GM21786 (cell line): ENCODE measurements around the gene HES7.
A peak's percentile ranks its signal among the peaks of the same experiment; 100 is the strongest.
"Not testable (repeated sequence)": the region's sequence is repeated elsewhere in the genome, so short reads cannot be mapped to it uniquely, and the experiment has no call there.

Source experiments
- ATAC-seq: cut with Tn5 transposase; IDR thresholded peaks from one replicate; pipeline ENCODE4 v1.9.1; 2021; ENCODE audit not compliant: unreplicated experiment

HES7 gene

GRCh38 chr17:8124350-8125153 lies 646 bp upstream of the HES7 start:
- ATAC-seq = no peak

GRCh38 chr17:8122924-8123694 lies 797 bp downstream of the HES7 start:
- no peak for ATAC-seq

DNA sequence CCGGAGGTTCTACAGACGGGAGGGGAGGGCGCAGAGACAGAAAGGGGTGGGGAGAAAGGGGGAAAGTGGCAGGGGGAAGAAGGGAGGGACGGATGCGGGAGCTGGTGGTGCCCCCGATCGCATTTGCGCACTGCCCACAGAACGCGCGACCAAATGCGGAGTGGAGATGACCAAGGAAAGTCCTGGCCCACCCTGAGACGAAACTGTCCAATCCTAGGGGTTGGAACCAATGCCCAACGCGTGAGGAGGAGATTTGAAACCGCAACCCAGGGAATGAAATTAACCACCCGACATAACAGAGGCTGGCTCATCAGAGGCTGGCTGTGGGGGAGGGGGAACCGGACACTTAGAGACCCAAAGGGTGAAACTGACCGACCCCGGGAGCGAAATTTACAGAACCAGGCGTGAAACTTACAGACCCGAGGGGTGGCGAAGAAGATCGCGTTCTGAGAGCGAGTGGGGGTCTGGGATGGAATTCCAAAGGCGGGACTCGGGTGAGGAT lies 1.4 kb downstream of the HES7 start:
- no peak for ATAC-seq

GRCh38 chr17:8121681-8122421 lies 2.1 kb downstream of the HES7 start:
- ATAC-seq = peak; percentile 28

DNA sequence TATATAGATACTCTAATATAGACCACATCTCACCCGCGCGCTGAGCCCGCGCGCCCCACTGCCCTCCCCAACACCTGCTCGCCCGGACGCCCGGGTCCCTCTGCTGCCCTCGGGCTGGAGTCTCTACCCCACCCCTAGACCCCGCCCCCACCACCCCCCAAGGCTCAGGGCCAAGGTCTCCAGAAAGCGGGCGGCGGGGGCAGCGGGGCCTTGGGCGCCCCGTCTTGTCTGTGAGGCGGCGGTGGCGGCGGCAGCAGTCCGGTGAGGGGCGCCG lies 2.6 kb downstream of the HES7 start:
- no peak for ATAC-seq

GRCh38 chr17:8120520-8121406 lies 3.1 kb downstream of the HES7 start:
- no peak for ATAC-seq

DNA sequence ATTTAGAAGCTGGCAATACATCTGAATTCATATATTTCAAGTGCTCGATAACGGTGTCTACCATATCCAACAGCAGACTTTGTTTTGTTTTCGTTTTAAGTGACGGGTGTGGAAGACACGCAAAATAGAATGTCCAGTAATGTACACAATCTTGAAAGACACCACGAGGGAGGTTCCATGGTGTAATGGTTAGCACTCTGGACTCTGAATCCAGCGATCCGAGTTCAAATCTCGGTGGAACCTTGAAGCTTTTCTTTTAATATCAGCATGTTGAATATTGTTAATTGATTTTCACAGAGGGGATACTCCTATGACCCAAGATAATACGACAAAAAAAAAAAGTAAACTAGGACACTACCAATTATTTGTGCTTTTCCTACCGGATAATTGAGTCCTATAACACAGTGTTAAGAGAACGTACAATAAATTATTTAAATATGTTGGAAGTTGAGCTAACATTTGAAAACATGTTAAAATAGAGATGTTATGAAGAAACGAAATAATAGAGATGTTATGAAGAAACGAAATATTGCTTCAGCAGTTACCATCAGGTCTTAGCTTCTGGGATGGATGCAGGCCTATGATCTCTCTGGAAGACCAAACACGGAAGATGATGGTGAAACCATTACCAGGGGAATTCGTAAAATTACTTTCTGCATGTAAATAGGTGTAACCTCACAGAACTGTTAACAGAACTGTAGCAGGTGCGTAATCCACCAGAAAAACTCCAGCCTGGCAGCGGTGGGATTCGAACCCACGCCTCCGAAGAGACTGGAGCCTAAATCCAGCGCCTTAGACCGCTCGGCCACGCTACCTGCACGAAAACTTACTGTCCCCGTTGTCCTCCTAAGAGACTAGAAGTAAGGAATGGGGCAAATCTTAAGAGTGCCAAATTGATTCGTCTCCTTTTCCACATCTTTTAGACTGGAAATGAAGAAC lies 4.1 kb downstream of the HES7 start:
- no peak for ATAC-seq

DNA sequence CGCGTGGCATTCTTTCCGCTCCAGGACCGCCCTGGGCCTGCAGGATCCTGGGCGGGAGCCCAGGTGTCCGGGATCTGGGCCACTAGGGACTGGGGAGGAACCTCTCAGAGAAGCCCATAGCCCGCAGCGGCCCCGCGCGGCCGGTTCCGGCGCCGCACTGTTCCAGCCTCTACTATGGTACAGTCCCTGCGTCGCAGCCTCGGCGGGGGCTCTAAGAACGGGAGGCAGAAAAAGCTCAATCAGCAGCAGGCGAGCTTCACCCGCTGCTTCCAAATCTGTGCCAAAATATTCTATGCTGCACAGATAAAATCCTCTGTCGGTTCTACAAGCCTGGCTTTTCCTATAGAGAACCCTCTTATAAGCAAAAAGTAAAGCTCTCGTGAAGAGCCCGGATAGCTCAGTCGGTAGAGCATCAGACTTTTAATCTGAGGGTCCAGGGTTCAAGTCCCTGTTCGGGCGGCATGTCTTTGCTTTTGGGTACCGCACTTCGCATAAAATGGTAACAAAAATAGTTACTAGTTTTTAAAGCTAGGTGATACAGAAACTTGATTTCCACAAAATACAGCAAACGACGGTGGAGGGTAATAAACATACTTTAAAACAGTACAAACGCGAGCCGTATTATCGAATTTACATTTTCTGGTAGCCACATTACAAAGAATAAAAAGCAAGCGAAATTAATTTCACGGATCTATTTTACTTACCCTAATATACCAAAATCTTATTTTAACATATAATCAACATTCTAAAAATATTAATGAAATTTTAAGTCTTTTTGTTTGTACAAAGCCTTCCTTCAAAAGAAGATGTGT lies 4.9 kb downstream of the HES7 start:
- no peak for ATAC-seq

DNA sequence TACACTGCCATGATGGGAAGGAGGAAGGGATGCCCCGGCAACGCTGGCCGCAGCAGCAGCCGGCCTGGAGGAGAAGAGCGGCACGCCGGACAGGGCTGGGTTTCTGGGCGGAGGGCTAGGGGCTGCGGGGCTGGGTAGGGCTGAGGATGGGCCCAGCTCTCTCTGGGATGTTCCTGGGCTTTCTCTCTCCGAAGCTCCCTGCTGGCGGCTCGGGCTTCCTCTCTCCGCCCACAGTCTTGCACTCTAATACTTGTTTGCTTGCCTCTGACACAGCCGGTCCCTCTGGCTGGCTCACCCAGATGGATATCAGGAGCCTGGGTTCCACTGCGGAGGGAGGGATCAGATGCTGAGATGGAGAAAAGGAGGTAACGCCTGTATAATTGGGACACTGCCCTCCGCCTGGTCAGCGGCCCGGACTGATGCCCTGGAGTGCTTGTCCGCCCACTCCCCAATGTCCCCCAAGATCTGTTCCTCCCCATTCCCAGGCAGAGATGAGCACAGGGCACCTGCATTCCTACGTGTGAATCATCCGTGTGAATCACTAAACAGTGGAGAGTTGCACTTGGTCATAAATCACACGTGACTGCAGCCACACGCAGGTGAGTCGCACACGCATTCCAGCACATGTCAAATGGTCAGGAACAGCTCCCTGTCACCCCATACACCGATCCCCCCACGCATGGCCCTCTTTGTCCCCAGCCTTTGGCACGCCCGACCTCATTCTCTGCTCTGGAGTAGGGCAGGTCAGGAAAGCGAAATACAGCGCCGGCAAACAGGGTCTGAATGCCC lies 5.7 kb downstream of the HES7 start, which contains the start of gene ALOXE3:
ALOXE3 (minus strand) TSS at position 535 of the 789 bp plus-strand sequence; CDS start at position 11, 524 bp downstream.
- no peak for ATAC-seq

GRCh38 chr17:8117367-8117979 lies 6.4 kb downstream of the HES7 start:
- no peak for ATAC-seq

DNA sequence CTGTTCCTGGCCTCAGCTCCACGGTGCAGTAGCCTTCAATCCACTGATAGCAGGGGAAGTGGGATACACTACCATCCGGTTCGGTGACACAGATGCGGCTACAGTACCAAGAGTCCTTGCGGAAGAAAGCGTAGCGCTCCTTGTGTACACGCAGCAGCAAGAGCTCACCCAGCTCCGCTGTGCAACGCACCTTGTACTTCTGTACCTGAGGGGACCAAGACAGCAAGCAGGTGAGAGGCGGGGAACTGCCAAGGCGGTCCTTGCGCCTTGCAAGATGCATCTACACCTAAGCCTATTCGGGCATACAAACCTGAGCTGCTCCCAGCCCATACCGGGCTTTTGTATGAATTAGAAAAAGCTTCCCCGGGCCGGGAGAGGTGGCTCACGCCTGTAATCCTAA lies 7.1 kb downstream of the HES7 start:
- ATAC-seq = no peak

- ATAC-seq = no peak
These were observed 13.0 kb downstream of the HES7 start for GRCh38 chr17:8110907-8111306.

GRCh38 chr17:8110456-8110804 lies 13.5 kb downstream of the HES7 start:
- ATAC-seq = no peak

GRCh38 chr17:8109661-8110455 lies 14.0 kb downstream of the HES7 start:
- ATAC-seq = no peak

DNA sequence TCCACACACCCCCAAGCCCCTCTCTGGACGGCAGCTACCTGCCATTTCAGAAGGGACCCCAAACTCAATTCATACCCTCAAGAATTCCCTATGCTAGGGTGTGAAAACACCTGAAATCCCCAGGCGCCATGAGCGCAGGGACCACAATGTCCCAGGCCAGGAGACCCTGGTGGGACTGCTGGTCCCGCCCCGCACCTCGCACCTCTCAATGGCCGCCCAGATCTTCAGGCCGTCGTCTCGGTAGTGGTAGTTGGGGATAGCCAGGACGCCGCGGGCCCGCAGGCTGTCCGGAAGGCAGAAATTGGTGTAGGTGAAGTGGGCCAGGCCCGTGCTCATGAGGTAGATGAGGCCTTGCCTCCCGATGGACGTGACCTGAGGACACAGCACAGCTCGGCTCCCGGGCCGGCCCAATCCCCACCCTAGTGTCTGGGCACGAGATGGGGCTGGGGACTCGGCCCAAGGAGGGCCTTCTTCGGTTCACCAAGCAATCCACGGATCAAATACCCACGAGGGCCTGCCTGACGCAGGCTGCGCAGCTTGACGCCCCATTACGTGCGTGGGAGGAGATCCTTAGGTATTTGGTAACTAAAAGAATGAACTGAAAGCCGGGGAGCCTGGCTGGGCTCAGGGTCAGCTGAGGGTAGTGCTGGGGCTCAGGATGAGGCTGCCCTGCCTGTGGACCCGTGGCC lies 14.8 kb downstream of the HES7 start:
- ATAC-seq = no peak

DNA sequence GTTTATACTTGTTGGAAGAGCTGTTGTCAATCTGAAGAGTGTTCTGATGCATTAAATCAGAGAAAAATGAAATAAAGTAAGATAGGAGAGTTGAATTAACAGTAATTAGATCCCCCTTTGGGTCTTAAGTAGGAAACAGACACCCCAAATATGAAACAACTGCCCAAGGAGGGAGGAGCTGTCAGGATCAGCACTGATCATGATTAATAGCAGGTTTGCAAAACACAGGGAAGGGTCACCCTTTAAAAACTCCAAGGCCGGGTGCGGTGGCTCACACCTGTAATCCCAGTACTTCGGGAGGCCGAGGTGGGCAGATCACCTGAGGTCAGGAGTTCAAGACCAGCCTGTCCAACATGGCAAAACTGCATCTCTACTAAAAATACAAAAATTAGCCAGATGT lies 16.9 kb downstream of the HES7 start:
- ATAC-seq = not testable (repeated sequence)
